GM12864 (cell line): ENCODE results near the gene MYH1.

Source experiments
- DNase-seq: peaks from one replicate; pipeline ENCODE4 v3.0.0-alpha.2; 2011; ENCODE audit warnings: low read depth
- H3K4me3 ChIP-seq: 2 replicates; pipeline ENCODE4 v1.5.1; 2011; ENCODE audit warnings: mild to moderate bottlenecking, low read depth, low read length, control low read depth
- TF ChIP-seq, protein P1 (sequence below): IDR thresholded peaks from 2 replicates; pipeline ENCODE4 v1.5.1; 2011; ENCODE audit warnings: low read depth, mild to moderate bottlenecking, moderate library complexity, low read length, control low read depth, inconsistent platforms; ENCODE audit errors: missing control alignments

The MYH1 gene

DNA sequence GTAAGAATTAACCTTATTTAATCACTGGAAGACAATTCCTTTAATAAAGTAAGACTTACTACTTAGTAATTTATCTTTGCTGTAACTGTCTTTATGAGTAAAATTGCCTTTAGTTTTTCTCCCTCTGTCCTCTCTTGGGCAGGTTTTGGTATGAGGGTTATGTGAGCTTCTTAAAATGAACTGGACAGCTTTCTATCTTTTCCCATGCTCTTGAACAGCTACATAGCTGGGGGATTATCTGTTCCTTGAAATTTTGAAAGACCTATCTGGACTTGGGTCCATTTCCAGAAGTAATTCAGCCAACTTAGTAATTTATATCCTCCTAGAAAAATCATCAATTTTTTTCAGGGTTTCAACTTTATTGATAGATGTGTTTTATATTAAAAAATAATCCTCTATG, 3.6 kb upstream of the MYH1 start:
- no peak for DNase-seq
- TF ChIP-seq, protein P1, sequence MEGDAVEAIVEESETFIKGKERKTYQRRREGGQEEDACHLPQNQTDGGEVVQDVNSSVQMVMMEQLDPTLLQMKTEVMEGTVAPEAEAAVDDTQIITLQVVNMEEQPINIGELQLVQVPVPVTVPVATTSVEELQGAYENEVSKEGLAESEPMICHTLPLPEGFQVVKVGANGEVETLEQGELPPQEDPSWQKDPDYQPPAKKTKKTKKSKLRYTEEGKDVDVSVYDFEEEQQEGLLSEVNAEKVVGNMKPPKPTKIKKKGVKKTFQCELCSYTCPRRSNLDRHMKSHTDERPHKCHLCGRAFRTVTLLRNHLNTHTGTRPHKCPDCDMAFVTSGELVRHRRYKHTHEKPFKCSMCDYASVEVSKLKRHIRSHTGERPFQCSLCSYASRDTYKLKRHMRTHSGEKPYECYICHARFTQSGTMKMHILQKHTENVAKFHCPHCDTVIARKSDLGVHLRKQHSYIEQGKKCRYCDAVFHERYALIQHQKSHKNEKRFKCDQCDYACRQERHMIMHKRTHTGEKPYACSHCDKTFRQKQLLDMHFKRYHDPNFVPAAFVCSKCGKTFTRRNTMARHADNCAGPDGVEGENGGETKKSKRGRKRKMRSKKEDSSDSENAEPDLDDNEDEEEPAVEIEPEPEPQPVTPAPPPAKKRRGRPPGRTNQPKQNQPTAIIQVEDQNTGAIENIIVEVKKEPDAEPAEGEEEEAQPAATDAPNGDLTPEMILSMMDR, result no peak
- H3K4me3 ChIP-seq, result no peak overlapping the region

DNA sequence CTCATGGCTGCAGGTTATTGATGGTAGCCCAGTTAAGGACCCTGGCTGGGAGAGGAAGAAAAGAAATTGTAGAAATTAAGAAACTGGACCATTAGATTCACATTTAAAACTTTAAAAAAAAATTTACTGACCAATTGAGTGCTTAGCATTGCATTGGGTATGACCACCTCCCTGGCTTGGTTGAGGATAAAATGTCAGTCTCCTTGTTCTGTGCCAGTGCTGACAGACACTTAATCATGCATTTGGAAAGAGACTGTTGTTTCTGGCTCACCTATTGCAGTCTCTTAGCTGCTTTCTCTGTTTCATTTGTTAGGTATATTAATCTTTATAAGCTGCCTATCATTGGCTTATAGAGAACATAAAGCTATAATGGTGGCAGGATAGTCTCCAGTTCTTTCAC, 1.7 kb downstream of the MYH1 start:
- DNase-seq, result no peak
- TF ChIP-seq, protein P1, result no peak
- H3K4me3 ChIP-seq, result no peak overlapping the region

DNA sequence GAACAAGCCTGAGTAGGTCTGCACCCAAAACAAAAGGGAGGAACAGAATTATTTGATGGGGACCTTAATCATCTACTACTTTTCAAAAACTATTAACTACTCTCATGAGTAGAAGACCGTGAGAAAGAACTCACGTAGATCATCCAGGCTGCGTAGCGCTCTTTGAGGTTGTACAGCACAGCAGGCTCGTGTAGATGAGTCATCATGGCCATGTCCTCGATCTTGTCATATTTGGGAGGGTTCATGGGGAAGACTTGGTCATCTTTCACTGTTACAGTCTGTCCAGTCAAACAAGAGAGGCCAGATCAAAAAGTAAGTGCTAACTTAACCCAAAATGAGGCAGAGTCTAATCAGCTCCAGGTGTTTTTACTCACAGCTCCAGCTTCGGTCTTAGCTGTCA, 2.3 kb downstream of the MYH1 start:
- no peak for DNase-seq
- no peak overlapping the region for H3K4me3 ChIP-seq
- TF ChIP-seq, protein P1, result no peak

DNA sequence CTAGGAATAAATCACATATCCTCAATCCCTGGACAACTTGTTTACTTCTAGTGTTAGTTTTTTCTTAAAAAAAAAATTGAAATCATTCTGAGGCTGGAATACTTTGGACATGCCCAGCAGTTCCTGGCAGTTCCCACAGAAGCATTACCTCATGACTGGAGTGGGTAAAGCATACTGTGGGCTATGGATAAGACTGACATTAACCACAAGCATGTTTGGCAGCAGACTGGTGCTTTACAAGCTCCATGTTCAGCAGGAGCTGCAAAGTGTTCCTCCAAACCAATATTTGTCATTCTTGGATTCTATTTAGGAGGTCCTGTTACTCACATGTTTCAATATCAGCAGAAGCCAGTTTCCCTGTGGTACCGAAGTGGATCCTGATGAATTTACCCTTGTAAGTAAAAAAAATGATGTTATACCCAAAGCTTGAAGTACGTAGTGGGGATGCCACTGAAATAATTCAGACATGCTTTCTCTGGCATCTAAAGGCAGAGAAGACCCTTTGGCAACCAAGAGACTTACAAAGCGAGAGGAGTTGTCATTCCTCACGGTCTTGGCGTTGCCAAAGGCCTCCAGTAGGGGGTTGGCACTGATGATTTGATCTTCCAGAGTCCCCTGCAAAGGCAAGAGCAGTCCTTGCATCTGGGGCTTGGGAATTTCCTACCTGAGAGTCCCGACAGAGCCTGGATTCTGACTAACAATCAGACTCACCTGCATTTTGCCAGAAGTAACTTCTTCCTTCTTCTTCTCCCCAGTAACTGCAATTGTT, 4.9 kb downstream of the MYH1 start:
- TF ChIP-seq, protein P1, result no peak
- DNase-seq, result no peak
- no peak overlapping the region for H3K4me3 ChIP-seq

DNA sequence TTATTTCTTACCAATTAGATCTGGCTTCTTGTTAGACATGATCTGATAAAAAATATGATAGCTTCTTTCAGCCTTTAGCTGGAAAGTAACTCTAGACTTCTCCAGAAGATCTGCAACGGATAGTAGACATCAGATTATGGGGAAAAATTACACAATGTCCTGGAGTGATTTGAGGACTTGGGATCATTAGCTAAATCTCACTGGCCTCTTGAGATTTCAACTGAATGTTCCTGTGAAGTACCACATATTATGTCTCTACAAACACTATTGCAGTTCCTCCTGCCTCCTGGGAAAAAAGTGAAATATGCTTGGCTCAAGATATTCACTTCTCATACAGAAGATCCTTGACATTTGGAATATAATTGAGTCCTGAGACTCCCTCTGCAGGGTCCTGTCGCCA, 5.5 kb downstream of the MYH1 start:
- TF ChIP-seq, protein P1, result no peak
- DNase-seq, result no peak
- H3K4me3 ChIP-seq, result no peak overlapping the region

DNA sequence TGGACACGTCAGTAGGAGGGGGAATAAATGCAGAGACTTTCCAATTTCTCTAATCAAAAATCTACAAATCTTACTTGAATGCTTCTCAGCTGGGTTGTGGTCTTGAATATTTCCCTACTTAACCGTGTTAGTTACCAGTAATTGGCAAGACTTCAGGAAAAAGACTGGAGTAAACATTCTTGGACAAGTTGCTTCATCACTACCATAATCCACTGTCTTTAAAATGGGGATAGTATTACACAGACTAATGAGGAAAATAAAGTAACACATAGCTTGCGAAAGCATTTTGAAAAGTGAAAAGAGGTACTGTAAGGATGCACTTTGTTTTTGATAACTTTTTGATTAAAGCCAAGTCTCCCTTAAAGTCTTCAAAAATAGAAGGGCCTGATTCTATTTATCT, 18.4 kb downstream of the MYH1 start:
- no peak for DNase-seq
- TF ChIP-seq, protein P1, result no peak
- H3K4me3 ChIP-seq, result no peak overlapping the region

DNA sequence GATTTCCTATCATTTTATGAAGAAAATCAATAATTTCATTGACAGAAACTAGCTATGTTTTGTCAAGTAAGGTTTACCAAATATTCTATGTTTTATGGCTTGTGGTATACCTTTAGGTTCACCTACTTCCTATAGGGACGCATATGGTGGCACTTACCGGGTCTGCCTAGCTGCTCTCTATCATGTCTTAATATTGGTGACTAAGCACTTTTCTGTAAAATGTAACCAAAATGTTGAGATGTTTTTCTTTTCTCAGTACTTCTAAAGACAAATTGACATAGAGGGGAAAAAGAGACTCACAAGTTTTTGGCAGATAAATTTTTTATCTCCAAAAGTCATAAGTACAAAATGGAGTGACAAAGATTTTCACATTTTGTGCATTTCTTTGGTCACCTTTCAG, 26.3 kb downstream of the MYH1 start:
- TF ChIP-seq, protein P1, result no peak
- no peak for DNase-seq
- H3K4me3 ChIP-seq, result no peak overlapping the region
